Mesenchymal stem cell (in vitro differentiated cells and primary cell): Measurements from ENCODE around the gene CRELD2.
A peak's percentile ranks its signal among the peaks of the same experiment; 100 is the strongest.

Experiments used
- DNase-seq: peaks from one replicate; pipeline ENCODE4 v3.0.0-alpha.2; 2013
- H2AFZ ChIP-seq: one replicate; pipeline ENCODE4 v1.6.1; 2013; ENCODE audit warnings: low read depth, mild to moderate bottlenecking, control low read depth, inconsistent platforms, low read length, moderate library complexity
- H2AK5ac ChIP-seq: 2 replicates; pipeline ENCODE4 v1.6.1; 2013; ENCODE audit warnings: low read length, moderate library complexity, mild to moderate bottlenecking, inconsistent platforms; ENCODE audit not compliant: severe bottlenecking
- H2BK120ac ChIP-seq: one replicate; pipeline ENCODE4 v1.6.1; 2013; ENCODE audit warnings: low read depth, mild to moderate bottlenecking, inconsistent platforms, low read length, moderate library complexity
- H2BK12ac ChIP-seq, 2 experiments: one replicate each; pipeline ENCODE4 v1.6.1; 2013; ENCODE audit warnings: inconsistent platforms in 2 of 2, low read length in 2 of 2, mild to moderate bottlenecking in 2 of 2, moderate library complexity in 2 of 2, control low read depth in 1 of 2
- H2BK15ac ChIP-seq: one replicate; pipeline ENCODE4 v1.6.1; 2013; ENCODE audit warnings: mild to moderate bottlenecking, low read depth, inconsistent platforms; ENCODE audit not compliant: poor library complexity, severe bottlenecking
- H2BK5ac ChIP-seq: 2 replicates; pipeline ENCODE4 v1.6.1; 2013; ENCODE audit warnings: low read depth, mild to moderate bottlenecking, low read length, control low read depth, inconsistent platforms; ENCODE audit not compliant: poor library complexity, severe bottlenecking
- H3K14ac ChIP-seq, 2 experiments: one replicate each; pipeline ENCODE4 v1.6.1; 2013; ENCODE audit warnings: inconsistent platforms in 2 of 2, low read length in 2 of 2, control low read depth in 1 of 2, mild to moderate bottlenecking in 1 of 2, moderate library complexity in 1 of 2
- H3K18ac ChIP-seq, 2 experiments: one replicate each; pipeline ENCODE4 v1.6.1; 2013; ENCODE audit warnings: inconsistent platforms in 2 of 2, low read length in 2 of 2, control low read depth in 1 of 2, low read depth in 1 of 2, mild to moderate bottlenecking in 1 of 2
- H3K23ac ChIP-seq, 2 experiments: one replicate each; pipeline ENCODE4 v1.6.1; 2013; ENCODE audit warnings: inconsistent platforms in 2 of 2, low read length in 2 of 2, mild to moderate bottlenecking in 2 of 2, moderate library complexity in 2 of 2, control low read depth in 1 of 2
- H3K27ac ChIP-seq: 2 replicates; pipeline ENCODE4 v1.5.1; 2013; ENCODE audit warnings: mild to moderate bottlenecking, moderate library complexity, low read length, control low read depth, inconsistent platforms; ENCODE audit not compliant: poor library complexity, severe bottlenecking
- H3K27me3 ChIP-seq, 2 experiments: 2 replicates each; pipeline versions ENCODE4 v1.6.1 to v1.7.0; 2013; ENCODE audit warnings: low read length in 2 of 2, mild to moderate bottlenecking in 2 of 2, moderate library complexity in 2 of 2, control low read depth in 1 of 2, inconsistent platforms in 1 of 2; ENCODE audit not compliant: control insufficient read depth in 1 of 2, insufficient read depth in 1 of 2
- H3K36me3 ChIP-seq, 2 experiments: 2 replicates each; pipeline versions ENCODE4 v1.6.1 to v1.7.0; 2013; ENCODE audit warnings: low read length in 2 of 2, control low read depth in 1 of 2, inconsistent platforms in 1 of 2, low read depth in 1 of 2, mild to moderate bottlenecking in 1 of 2; ENCODE audit not compliant: insufficient read depth in 2 of 2, control insufficient read depth in 1 of 2
- H3K4ac ChIP-seq, 2 experiments: one replicate each; pipeline ENCODE4 v1.6.1; 2013; ENCODE audit warnings: inconsistent platforms in 2 of 2, low read length in 2 of 2, mild to moderate bottlenecking in 2 of 2, moderate library complexity in 2 of 2, control low read depth in 1 of 2, low read depth in 1 of 2
- H3K4me1 ChIP-seq: 2 replicates; pipeline ENCODE4 v1.6.1; 2013; ENCODE audit warnings: low read depth, low read length, control low read depth; ENCODE audit not compliant: control insufficient read depth, insufficient read depth
- H3K4me2 ChIP-seq: 2 replicates; pipeline ENCODE4 v1.6.1; 2013; ENCODE audit warnings: low read length, mild to moderate bottlenecking, inconsistent platforms; ENCODE audit not compliant: poor library complexity, severe bottlenecking
- H3K4me3 ChIP-seq, 2 experiments: 2 replicates each; pipeline versions ENCODE4 v1.5.1 to v1.7.0; 2013; ENCODE audit warnings: low read length in 2 of 2, mild to moderate bottlenecking in 2 of 2, control low read depth in 1 of 2, low read depth in 1 of 2; ENCODE audit not compliant: insufficient read depth in 1 of 2
- H3K79me1 ChIP-seq: replicated peaks from 2 replicates; pipeline ENCODE4 v1.6.1; 2013; ENCODE audit warnings: mild to moderate bottlenecking, control low read depth, low read length, inconsistent platforms; ENCODE audit not compliant: poor library complexity, severe bottlenecking
- H3K9ac ChIP-seq: 2 replicates; pipeline ENCODE4 v1.7.0; 2013; ENCODE audit warnings: mild to moderate bottlenecking, low read length, moderate library complexity
- H3K9me3 ChIP-seq: 2 replicates; pipeline ENCODE4 v1.7.0; 2013; ENCODE audit warnings: mild to moderate bottlenecking, low read length; ENCODE audit not compliant: control insufficient read depth
- H4K8ac ChIP-seq: one replicate; pipeline ENCODE4 v1.6.1; 2013; ENCODE audit warnings: inconsistent platforms, mild to moderate bottlenecking, low read length, moderate library complexity
- H4K91ac ChIP-seq: one replicate; pipeline ENCODE4 v1.6.1; 2013; ENCODE audit warnings: mild to moderate bottlenecking, low read length, inconsistent platforms
- WGBS: methylation state at CpG from one replicate; pipeline ENCODE4 v1.1.7; 2013; ENCODE audit warnings: mixed read lengths; 5-methylcytosine and 5-hydroxymethylcytosine counted together

The CRELD2 gene

GRCh38 chr22:49962751-49963646, 44.6 kb downstream of the CRELD2 start:
- peaks cover 19 to 53% of the 10 kb centered on the region in 2 experiments for H3K36me3 ChIP-seq
- peak overlapping the region; percentile 66 for H2AK5ac ChIP-seq
- peak overlapping the region; percentile 79 to 83 for H3K4me3 ChIP-seq
- H3K4ac ChIP-seq, result peak overlapping the region; percentile 94 to 98
- H3K27ac ChIP-seq, result peak overlapping the region; percentile 76
- peak overlapping the region; percentile 86 for H2BK120ac ChIP-seq
- H4K8ac ChIP-seq, result peak overlapping the region; percentile 93
- peak overlapping the region; percentile 56 for H3K4me2 ChIP-seq
- peak overlapping the region; percentile 90 for H3K9ac ChIP-seq
- H2BK12ac ChIP-seq, result peak overlapping the region; percentile 64 to 96
- WGBS, result 82% methylated on average over 63 of the region's 63 CpGs
- peak overlapping the region in 1 of 2 experiments; percentile 98 for H3K23ac ChIP-seq
- H2AFZ ChIP-seq, result no peak overlapping the region
- no peaks in the 10 kb centered on the region for H3K27me3 ChIP-seq
- peak overlapping the region; percentile 85 to 93 for H3K18ac ChIP-seq
- H2BK15ac ChIP-seq, result peak overlapping the region; percentile 91
- H3K79me1 ChIP-seq, result peaks cover 29% of the 10 kb centered on the region
- H2BK5ac ChIP-seq, result peak overlapping the region; percentile 68
- H3K9me3 ChIP-seq, result no peaks in the 10 kb centered on the region
- H4K91ac ChIP-seq, result peak overlapping the region; percentile 97
- DNase-seq, result no peak
- peak overlapping the region in 1 of 2 experiments; percentile 87 for H3K14ac ChIP-seq
- H3K4me1 ChIP-seq, result peaks cover 68% of the 10 kb centered on the region

- H3K9me3 ChIP-seq, result no peaks in the 10 kb centered on the region
- no peak overlapping the region for H3K14ac ChIP-seq
- no peak for DNase-seq
- H3K27ac ChIP-seq, result no peak overlapping the region
- no peak overlapping the region for H2BK120ac ChIP-seq
- no peak overlapping the region for H3K4ac ChIP-seq
- peaks cover 68% of the 10 kb centered on the region for H3K4me1 ChIP-seq
- peak overlapping the region in 1 of 2 experiments; percentile 83 for H3K4me3 ChIP-seq
- H3K79me1 ChIP-seq, result peaks cover 29% of the 10 kb centered on the region
- H3K18ac ChIP-seq, result no peak overlapping the region
- H4K91ac ChIP-seq, result peak overlapping the region; percentile 31
- no peaks in the 10 kb centered on the region for H3K27me3 ChIP-seq
- H2BK5ac ChIP-seq, result no peak overlapping the region
- 91% methylated on average over 5 of the region's 6 CpGs for WGBS
- no peak overlapping the region for H2AK5ac ChIP-seq
- H3K4me2 ChIP-seq, result no peak overlapping the region
- no peak overlapping the region for H3K23ac ChIP-seq
- peak overlapping the region; percentile 54 for H2BK15ac ChIP-seq
- no peak overlapping the region for H2AFZ ChIP-seq
- no peak overlapping the region for H4K8ac ChIP-seq
- H3K9ac ChIP-seq, result peak overlapping the region; percentile 90
- peaks cover 19 to 59% of the 10 kb centered on the region in 2 experiments for H3K36me3 ChIP-seq
- peak overlapping the region in 1 of 2 experiments; percentile 64 for H2BK12ac ChIP-seq
Observed at GRCh38 chr22:49963647-49964026, 45.2 kb downstream of the CRELD2 start.

GRCh38 chr22:49964136-49965090, 46.0 kb downstream of the CRELD2 start:
- no peak for DNase-seq
- Histone ChIP-seq H2BK5ac (no peak overlapping the region), H3K9me3 (no peaks in the 10 kb centered on the region), H4K91ac (peak overlapping the region; percentile 28), H3K14ac (peak overlapping the region; percentile 19 to 20), H2BK12ac (peak overlapping the region in 1 of 2 experiments; percentile 26), H3K4ac (no peak overlapping the region), H3K27me3 (no peaks in the 10 kb centered on the region), H3K79me1 (peaks cover 29% of the 10 kb centered on the region), H3K23ac (no peak overlapping the region), H2AK5ac (no peak overlapping the region), H3K9ac (peak overlapping the region; percentile 90), H3K27ac (no peak overlapping the region), H3K4me3 (peak overlapping the region in 1 of 2 experiments; percentile 83), H4K8ac (peak overlapping the region; percentile 45), H2BK15ac (peak overlapping the region; percentile 64), H3K4me2 (no peak overlapping the region), H2BK120ac (no peak overlapping the region), H3K4me1 (peaks cover 65% of the 10 kb centered on the region), H2AFZ (no peak overlapping the region), H3K36me3 (peaks cover 19 to 59% of the 10 kb centered on the region in 2 experiments), H3K18ac (peak overlapping the region in 1 of 2 experiments; percentile 14)
- 92% methylated on average over 17 of the region's 19 CpGs for WGBS
